GM10248 (cell line): ENCODE results near the gene SLC8B1.

ENCODE experiments used
- CTCF ChIA-PET: fragments of 300-600 bp; sonication (Branson Sonifier 250); formaldehyde crosslinking; extraction: SDS; loops from one replicate; lab custom pipeline; 2021; ENCODE audit warnings: antibody characterized with exemption; lab: Yijun Ruan, JAX
- POLR2A ChIA-PET: fragments of 350-650 bp; sonication (Branson Sonifier 250); formaldehyde crosslinking; extraction: SDS; loops from one replicate; lab custom pipeline; 2020; ENCODE audit warnings: antibody characterized with exemption; lab: Yijun Ruan, JAX
- DNase-seq: peaks from one replicate; pipeline ENCODE4 v3.0.0; 2012; ENCODE audit errors: extremely low spot score
- TF ChIP-seq, protein P1 (sequence below): IDR thresholded peaks from 2 replicates; pipeline ENCODE4 v1.5.1; 2012; ENCODE audit warnings: mild to moderate bottlenecking, low read depth; ENCODE audit errors: extremely low read depth, missing control alignments, control extremely low read depth

SLC8B1 gene

DNA sequence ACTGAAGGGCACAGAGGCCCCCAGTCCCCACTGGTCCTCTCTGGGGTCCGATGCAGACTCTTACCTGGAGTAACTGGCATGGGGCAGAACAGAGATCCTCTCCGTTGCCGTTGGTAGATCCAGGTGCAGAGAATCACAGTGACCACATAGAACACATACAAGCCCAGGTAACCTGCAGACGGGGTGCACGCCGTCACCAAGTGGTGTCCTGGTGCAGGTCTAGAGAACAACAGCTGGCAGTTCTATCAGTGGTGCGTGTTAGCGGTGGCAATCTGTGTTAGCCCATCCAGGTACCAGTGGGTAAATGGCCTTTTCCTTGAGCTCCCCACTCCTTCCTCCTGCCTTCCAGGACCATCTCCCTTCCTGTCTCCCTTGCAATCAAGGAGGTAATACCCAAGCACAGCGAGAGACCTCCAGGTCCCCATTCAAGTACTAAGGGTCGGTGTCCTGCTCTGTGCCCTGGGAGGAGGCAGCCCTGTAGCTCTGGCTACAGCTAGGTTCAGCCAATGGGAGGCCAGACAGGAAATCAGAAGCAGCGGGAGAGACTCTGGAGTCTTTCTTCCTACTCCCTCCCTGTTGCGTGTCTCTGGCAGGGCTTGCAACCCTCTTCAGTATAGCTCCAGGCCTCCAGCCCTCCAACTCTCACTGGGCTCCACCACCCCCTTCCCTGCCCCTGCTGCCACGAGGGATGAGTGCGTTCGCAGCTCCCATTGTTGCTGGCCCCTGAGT, 15.8 kb downstream of the SLC8B1 start:
- CTCF ChIA-PET = interaction anchor here (1.0 kb wide), 1 partner anchor 49 kb away, joined by 3 read pairs; no protein-coding TSS in a partner anchor
- POLR2A ChIA-PET = no interaction called here
- TF ChIP-seq, protein P1, sequence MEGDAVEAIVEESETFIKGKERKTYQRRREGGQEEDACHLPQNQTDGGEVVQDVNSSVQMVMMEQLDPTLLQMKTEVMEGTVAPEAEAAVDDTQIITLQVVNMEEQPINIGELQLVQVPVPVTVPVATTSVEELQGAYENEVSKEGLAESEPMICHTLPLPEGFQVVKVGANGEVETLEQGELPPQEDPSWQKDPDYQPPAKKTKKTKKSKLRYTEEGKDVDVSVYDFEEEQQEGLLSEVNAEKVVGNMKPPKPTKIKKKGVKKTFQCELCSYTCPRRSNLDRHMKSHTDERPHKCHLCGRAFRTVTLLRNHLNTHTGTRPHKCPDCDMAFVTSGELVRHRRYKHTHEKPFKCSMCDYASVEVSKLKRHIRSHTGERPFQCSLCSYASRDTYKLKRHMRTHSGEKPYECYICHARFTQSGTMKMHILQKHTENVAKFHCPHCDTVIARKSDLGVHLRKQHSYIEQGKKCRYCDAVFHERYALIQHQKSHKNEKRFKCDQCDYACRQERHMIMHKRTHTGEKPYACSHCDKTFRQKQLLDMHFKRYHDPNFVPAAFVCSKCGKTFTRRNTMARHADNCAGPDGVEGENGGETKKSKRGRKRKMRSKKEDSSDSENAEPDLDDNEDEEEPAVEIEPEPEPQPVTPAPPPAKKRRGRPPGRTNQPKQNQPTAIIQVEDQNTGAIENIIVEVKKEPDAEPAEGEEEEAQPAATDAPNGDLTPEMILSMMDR = no peak

DNA sequence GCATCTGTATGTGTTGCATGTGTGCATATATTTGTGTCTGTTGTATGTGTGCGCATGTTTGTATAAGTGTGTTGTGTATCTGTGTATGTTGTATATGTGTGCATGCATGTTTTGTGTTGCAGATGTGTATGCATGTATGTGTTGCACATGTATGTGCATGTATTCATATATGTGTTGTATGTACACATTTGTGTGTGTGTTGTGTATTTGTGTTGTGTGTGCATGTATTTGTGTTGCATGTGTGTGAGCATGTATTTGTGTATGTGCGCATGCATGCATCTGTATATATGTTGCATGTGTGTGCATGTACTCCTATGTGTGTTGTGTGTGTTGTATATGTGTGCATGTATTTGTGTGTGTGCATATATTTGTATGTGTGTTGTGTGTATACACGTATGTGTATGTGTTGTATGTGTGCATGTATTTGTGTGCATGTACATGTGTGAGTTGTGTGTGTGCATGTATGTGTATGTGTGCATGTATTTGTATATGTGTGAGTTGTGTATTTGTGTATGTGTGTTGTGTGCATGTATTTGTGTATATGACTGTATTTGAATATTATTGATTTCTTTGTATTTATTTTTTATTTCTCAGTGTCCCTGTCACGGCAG, 16.8 kb downstream of the SLC8B1 start:
- POLR2A ChIA-PET = no interaction called here

More for the DNA sequence above, 15.8 kb downstream of the SLC8B1 start:
- no peak for DNase-seq

DNA sequence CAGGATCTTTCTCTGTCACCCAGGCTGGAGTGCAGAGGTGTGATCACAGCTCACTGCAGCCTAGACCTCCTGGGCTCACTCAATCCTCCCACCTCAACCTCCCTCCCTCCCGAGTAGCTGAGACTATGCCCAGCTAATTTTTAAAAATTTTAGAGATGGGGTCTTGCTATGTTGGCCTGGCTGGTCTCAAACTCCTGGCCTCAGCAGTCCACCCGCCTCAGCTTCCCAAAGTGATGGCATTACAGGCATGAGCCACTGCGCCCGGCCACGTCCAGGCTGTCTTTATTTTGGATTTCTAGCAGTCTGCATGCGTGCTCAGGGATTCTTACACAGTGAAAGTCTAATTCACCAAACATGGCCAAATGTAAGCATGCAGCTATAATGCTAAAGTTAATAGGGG, 17.8 kb downstream of the SLC8B1 start:
- ChIA-PET POLR2A (no interaction called here), CTCF (no interaction called here)
- DNase-seq = no peak
- TF ChIP-seq, protein P1 = no peak

More for the DNA sequence above, 16.8 kb downstream of the SLC8B1 start:
- TF ChIP-seq, protein P1 = no peak
- CTCF ChIA-PET = no interaction called here
- no peak for DNase-seq

DNA sequence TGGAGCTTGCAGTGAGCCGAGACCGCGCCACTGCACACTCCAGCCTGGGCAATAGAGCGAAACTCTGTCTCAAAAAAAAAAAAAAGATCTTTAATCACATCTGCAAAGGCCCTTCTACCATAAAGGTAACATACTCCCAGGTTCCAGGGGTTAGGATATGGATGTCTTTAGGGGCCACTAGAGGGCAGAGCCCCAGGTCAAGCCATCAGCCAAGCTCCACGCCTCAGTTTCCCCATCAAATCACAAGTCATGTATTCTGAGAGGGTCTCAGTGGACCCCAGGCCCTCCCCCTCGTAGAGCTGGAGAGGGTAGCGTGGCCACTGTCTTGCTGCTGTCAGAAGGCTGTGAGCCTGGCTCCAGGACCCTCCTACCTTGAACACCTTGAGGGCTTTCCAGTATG, 18.8 kb downstream of the SLC8B1 start:
- ChIA-PET CTCF (no interaction called here), POLR2A (no interaction called here)
- DNase-seq = no peak
- TF ChIP-seq, protein P1 = peak; percentile 15

DNA sequence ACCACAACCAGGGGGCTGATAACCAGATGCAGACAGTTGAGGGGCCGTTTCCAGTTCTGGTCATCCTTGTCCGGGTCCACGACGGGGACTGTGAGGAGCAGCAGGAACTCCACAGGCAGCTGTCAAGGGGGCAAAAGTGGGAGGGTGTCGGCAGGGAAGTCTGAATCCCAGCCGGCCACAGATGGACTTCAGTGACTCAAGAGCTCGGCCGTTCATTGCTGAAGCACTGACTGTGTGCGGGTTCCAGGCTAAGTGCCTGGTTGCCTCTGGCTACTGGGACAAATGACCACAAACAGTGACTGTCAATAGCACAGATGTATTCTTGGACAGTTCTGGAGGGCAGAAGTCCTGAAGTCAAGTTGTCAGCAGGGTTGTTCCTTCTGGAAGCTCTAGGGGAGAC, 19.6 kb downstream of the SLC8B1 start:
- TF ChIP-seq, protein P1 = no peak
- CTCF ChIA-PET = interaction anchor here (0.8 to 1.3 kb wide), 2 partner anchors 110 to 432 kb away, joined by 3 read pairs; no protein-coding TSS in a partner anchor
- DNase-seq = no peak
- POLR2A ChIA-PET = no interaction called here

DNA sequence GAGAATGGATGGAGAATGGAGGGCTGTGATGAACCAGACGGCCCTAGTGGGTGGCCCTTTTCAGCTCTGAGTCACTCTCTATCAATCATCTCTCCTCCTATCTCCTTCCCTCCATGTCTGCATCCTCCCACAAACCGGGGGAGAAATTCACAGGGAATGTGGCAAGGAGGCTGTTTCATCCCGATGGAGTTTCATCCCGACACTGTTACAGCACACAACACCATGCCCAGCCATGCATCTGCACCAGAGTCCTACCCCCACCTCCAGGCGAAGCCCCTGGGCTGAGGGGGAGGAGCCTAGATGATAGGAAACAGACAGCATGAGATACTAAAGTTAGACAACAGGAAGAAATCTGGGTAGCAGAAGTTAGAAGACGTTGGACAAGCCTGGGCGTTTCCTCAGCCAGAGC, 20.8 kb downstream of the SLC8B1 start:
- CTCF ChIA-PET = interaction anchor here (1.7 to 1.9 kb wide), 2 partner anchors 8 to 111 kb away, joined by 6 to 7 read pairs; no protein-coding TSS in a partner anchor
- POLR2A ChIA-PET = no interaction called here
- TF ChIP-seq, protein P1 = no peak
- DNase-seq = no peak
